PFSK-1 (cell line): ENCODE results near the gene IGFBP5.

Source experiments
- FOXP2 ChIP-seq: optimal IDR thresholded peaks from 2 replicates; pipeline ENCODE3; 2011; ENCODE audit warnings: borderline replicate concordance, control low read depth, inconsistent platforms; ENCODE audit not compliant: insufficient read depth; ENCODE audit errors: extremely low read length, extremely low read depth
- POLR2AphosphoS5 ChIP-seq: IDR thresholded peaks from 2 replicates; pipeline ENCODE4 v1.6.1; 2012; ENCODE audit warnings: low read depth, mild to moderate bottlenecking, control low read depth, low read length, moderate library complexity
- SIN3A ChIP-seq: IDR thresholded peaks from 2 replicates; pipeline ENCODE4 v1.6.1; 2012; ENCODE audit warnings: mild to moderate bottlenecking, low read length, moderate library complexity, borderline replicate concordance; ENCODE audit not compliant: insufficient read depth
- TAF1 ChIP-seq: IDR thresholded peaks from 2 replicates; pipeline ENCODE4 v1.6.1; 2012; ENCODE audit warnings: low read length, control low read depth, borderline replicate concordance; ENCODE audit not compliant: insufficient read depth
- TF ChIP-seq, protein P1 (sequence below), 2 experiments: IDR thresholded peaks; 2 replicates each; pipeline versions ENCODE4 v1.6.1 to v1.8.0; 2011 to 2012; ENCODE audit warnings: low read depth in 2 of 2, low read length in 2 of 2, control low read depth in 1 of 2, inconsistent platforms in 1 of 2, mild to moderate bottlenecking in 1 of 2, moderate library complexity in 1 of 2; ENCODE audit not compliant: insufficient read depth in 1 of 2

Gene IGFBP5

DNA sequence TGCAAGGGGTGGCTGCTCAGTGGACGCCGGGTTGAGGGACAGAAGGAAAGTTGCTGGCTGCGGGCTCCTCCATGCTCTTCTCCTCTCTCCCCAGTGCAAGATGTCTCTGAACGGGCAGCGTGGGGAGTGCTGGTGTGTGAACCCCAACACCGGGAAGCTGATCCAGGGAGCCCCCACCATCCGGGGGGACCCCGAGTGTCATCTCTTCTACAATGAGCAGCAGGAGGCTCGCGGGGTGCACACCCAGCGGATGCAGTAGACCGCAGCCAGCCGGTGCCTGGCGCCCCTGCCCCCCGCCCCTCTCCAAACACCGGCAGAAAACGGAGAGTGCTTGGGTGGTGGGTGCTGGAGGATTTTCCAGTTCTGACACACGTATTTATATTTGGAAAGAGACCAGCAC lies 31.5 kb downstream of the IGFBP5 start:
- TF ChIP-seq POLR2AphosphoS5 = no peak
- no peak for TF ChIP-seq TAF1
- TF ChIP-seq, protein P1, sequence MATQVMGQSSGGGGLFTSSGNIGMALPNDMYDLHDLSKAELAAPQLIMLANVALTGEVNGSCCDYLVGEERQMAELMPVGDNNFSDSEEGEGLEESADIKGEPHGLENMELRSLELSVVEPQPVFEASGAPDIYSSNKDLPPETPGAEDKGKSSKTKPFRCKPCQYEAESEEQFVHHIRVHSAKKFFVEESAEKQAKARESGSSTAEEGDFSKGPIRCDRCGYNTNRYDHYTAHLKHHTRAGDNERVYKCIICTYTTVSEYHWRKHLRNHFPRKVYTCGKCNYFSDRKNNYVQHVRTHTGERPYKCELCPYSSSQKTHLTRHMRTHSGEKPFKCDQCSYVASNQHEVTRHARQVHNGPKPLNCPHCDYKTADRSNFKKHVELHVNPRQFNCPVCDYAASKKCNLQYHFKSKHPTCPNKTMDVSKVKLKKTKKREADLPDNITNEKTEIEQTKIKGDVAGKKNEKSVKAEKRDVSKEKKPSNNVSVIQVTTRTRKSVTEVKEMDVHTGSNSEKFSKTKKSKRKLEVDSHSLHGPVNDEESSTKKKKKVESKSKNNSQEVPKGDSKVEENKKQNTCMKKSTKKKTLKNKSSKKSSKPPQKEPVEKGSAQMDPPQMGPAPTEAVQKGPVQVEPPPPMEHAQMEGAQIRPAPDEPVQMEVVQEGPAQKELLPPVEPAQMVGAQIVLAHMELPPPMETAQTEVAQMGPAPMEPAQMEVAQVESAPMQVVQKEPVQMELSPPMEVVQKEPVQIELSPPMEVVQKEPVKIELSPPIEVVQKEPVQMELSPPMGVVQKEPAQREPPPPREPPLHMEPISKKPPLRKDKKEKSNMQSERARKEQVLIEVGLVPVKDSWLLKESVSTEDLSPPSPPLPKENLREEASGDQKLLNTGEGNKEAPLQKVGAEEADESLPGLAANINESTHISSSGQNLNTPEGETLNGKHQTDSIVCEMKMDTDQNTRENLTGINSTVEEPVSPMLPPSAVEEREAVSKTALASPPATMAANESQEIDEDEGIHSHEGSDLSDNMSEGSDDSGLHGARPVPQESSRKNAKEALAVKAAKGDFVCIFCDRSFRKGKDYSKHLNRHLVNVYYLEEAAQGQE (IDR thresholded peaks at IDR 0.05; ENCODE audit: insufficient read depth in 1 of 2, low read depth in 2 of 2, low read length in 2 of 2) = no peak
- TF ChIP-seq SIN3A = no peak
- TF ChIP-seq FOXP2 = no peak

DNA sequence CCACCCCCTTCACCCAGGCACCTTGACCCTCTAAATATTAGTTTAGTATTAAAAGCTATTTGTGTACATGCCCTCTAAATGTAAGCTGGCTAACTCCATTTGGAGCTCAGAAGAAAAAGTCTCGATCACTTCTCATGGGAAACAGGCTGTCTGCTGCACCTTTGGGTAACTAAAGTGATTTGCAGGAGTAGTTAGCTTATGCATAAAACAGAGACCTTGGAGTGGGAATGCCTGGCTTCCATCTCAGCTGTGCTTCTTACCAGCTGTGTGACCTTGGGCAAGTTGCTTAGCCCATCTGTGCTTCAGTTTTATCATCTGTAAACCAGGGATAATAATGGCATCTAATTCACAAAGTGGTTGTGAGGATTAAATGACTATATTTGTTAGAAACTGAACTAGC lies 32.2 kb downstream of the IGFBP5 start:
- no peak for TF ChIP-seq FOXP2
- TF ChIP-seq TAF1 = no peak
- TF ChIP-seq SIN3A = no peak
- TF ChIP-seq, protein P1 (IDR thresholded peaks at IDR 0.05; ENCODE audit: insufficient read depth in 1 of 2, low read depth in 2 of 2, low read length in 2 of 2) = no peak
- no peak for TF ChIP-seq POLR2AphosphoS5

DNA sequence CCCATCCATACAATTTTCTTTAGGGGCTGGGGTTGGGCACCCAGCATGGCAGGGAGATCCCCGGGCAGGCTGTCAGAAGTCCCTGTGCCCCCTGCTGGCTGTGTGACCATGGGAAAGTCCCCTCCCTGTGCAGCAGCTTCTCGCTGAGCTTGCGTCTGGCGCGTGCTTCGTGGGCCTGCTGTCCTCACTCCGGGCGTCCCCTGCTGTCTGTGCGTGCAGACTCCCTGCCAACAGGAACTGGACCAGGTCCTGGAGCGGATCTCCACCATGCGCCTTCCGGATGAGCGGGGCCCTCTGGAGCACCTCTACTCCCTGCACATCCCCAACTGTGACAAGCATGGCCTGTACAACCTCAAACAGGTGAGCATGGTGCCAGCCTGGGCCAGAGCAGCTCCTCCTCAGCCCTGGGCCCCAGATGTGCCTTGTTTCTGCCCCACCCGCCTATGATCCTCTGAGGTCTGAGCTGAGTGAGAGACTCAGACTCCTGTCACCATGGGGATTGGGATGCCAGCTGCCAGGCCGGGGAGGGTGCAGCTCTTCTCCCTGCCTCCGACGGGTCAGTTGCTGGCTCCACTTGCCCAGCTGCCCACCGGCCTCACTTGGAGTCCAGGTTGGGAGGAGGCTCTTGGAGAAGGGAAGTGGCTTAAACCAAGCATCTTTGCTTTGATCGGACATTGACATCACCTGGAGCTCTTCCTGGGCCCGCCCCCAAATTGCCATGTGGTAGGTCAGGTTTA lies 33.5 kb downstream of the IGFBP5 start:
- TF ChIP-seq FOXP2 (no peak), POLR2AphosphoS5 (no peak), SIN3A (no peak), TAF1 (no peak)
- TF ChIP-seq, protein P1 (IDR thresholded peaks at IDR 0.05; ENCODE audit: insufficient read depth in 1 of 2, low read depth in 2 of 2, low read length in 2 of 2) = no peak

DNA sequence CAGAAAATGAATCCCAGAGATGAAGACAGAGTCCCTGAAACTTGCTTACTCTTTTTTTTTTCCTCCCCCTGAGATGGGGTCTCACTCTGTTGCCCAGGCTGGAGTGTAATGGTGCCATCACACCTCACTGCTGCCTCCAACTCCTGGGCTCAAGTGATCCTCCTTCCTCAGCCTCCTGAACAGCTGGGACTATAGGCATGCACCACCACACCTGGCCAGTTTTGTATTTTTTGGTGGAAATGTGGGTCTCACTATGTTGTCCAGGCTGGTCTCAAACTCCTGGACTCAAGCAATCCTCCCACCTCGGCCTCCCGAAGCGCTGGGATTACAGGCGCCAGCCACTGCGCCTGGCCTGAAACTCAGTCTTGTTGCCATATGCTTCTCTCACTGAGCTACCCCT lies 34.3 kb downstream of the IGFBP5 start:
- TF ChIP-seq TAF1 (no peak), FOXP2 (no peak), POLR2AphosphoS5 (no peak), SIN3A (no peak)
- TF ChIP-seq, protein P1 (IDR thresholded peaks at IDR 0.05; ENCODE audit: insufficient read depth in 1 of 2, low read depth in 2 of 2, low read length in 2 of 2) = no peak
